ENCODE measurements around the gene NXNL1. TPM values are rescaled to one million over a fixed set of nuclear protein-coding genes. Genes with fewer than 3 reads are reported as not detected.

The NXNL1 gene
- total RNA-seq, 2 experiments from 2014 or later, result not detected

- no peak for TF ChIP-seq CTCF (IDR thresholded peaks at IDR 0.05)
- ChIA-PET POLR2A (no interaction called here), CTCF (interaction anchor here (1.1 to 1.3 kb wide), 3 partner anchors 11 to 405 kb away, joined by 3 to 4 read pairs (median 3); partner anchors contain the start of gene RPL18A)
- intact Hi-C loops (cut with DNase I, micrococcal nuclease), result loop anchor here in 1 of 2 experiments (5.0 kb wide), 1 partner anchor 118 kb away; no protein-coding TSS in a partner anchor
- DNase-seq (peak in 1 of 14 experiments; percentile 30), ATAC-seq (ENCODE audit: poor library complexity) (no peak)
- H3K4me1 ChIP-seq (ENCODE audit: insufficient read depth, low read length), result peaks cover 16% of the 10 kb centered on the region
- Mint-ChIP-seq H3K27me3 (peaks cover 69% of the 10 kb centered on the region), H3K4me3 (no peak overlapping the region), H3K9me3 (no peaks in the 10 kb centered on the region), H3K27ac (no peak overlapping the region), H3K36me3 (ENCODE audit: low read depth) (no peaks in the 10 kb centered on the region), H3K4me1 (ENCODE audit: low read depth) (peaks cover 22% of the 10 kb centered on the region)
- no peak overlapping the region for H3K27ac ChIP-seq (ENCODE audit: low read depth in 1 of 2, low read length in 2 of 2)
- peaks cover 0 to 9% of the 10 kb centered on the region in 2 experiments for H3K9me3 ChIP-seq (ENCODE audit: control insufficient read depth in 1 of 2, insufficient read depth in 1 of 2, low read length in 2 of 2)
- H3K4me3 ChIP-seq (ENCODE audit: low read length), result no peak overlapping the region
- peaks cover 28 to 30% of the 10 kb centered on the region in 2 experiments for H3K27me3 ChIP-seq (ENCODE audit: control insufficient read depth in 1 of 2, insufficient read depth in 2 of 2, low read length in 2 of 2)
- H3K36me3 ChIP-seq (ENCODE audit: insufficient read depth, low read length), result no peaks in the 10 kb centered on the region
Observed at GRCh38 chr19:17454576-17455071, 6.1 kb downstream of the NXNL1 start.

- Histone ChIP-seq H3K4me1 (ENCODE audit: insufficient read depth, low read length) (peaks cover 26% of the 10 kb centered on the region), H3K9me3 (ENCODE audit: control insufficient read depth in 1 of 2, insufficient read depth in 1 of 2, low read length in 2 of 2) (peaks cover 0 to 9% of the 10 kb centered on the region in 2 experiments), H3K27me3 (ENCODE audit: control insufficient read depth in 1 of 2, insufficient read depth in 2 of 2, low read length in 2 of 2) (peaks cover 17 to 23% of the 10 kb centered on the region in 2 experiments), H3K36me3 (ENCODE audit: insufficient read depth, low read length) (no peaks in the 10 kb centered on the region), H3K4me3 (ENCODE audit: low read length) (no peak overlapping the region), H3K27ac (ENCODE audit: low read depth in 1 of 2, low read length in 2 of 2) (no peak overlapping the region)
- ChIA-PET POLR2A (no interaction called here), CTCF (no interaction called here)
- Mint-ChIP-seq H3K36me3 (ENCODE audit: low read depth) (no peaks in the 10 kb centered on the region), H3K9me3 (no peaks in the 10 kb centered on the region), H3K4me1 (ENCODE audit: low read depth) (peaks cover 22% of the 10 kb centered on the region), H3K4me3 (no peak overlapping the region), H3K27ac (no peak overlapping the region), H3K27me3 (peaks cover 62% of the 10 kb centered on the region)
- no peak for ATAC-seq (ENCODE audit: poor library complexity)
- intact Hi-C loops (cut with DNase I, micrococcal nuclease), result loop anchor here in 1 of 2 experiments (5.0 kb wide), 1 partner anchor 120 kb away; no protein-coding TSS in a partner anchor
- no peak for TF ChIP-seq CTCF (IDR thresholded peaks at IDR 0.05)
- no peak for DNase-seq
Observed at GRCh38 chr19:17451820-17452219, 8.9 kb downstream of the NXNL1 start.

- Histone ChIP-seq H3K27ac (ENCODE audit: low read depth in 1 of 2, low read length in 2 of 2) (no peak overlapping the region), H3K27me3 (ENCODE audit: control insufficient read depth in 1 of 2, insufficient read depth in 2 of 2, low read length in 2 of 2) (peaks cover 7 to 14% of the 10 kb centered on the region in 2 experiments), H3K4me3 (ENCODE audit: low read length) (no peak overlapping the region), H3K36me3 (ENCODE audit: insufficient read depth, low read length) (no peaks in the 10 kb centered on the region), H3K4me1 (ENCODE audit: insufficient read depth, low read length) (peaks cover 22% of the 10 kb centered on the region), H3K9me3 (ENCODE audit: control insufficient read depth in 1 of 2, insufficient read depth in 1 of 2, low read length in 2 of 2) (peaks cover 0 to 5% of the 10 kb centered on the region in 2 experiments)
- ChIA-PET POLR2A (no interaction called here), CTCF (interaction anchor here (0.7 kb wide), 1 partner anchor 15 kb away, joined by 4 read pairs; no protein-coding TSS in a partner anchor)
- H3K4me1 Mint-ChIP-seq (ENCODE audit: low read depth), result peaks cover 18% of the 10 kb centered on the region
- intact Hi-C loops (cut with DNase I, micrococcal nuclease), result loop anchor here in 1 of 2 experiments (5.0 kb wide), 1 partner anchor 122 kb away; no protein-coding TSS in a partner anchor
- peaks cover 52% of the 10 kb centered on the region for H3K27me3 Mint-ChIP-seq
- ATAC-seq (ENCODE audit: poor library complexity), result no peak
- DNase-seq, result peak in 3 of 14 experiments; percentile 32 to 38 (median 35)
- no peaks in the 10 kb centered on the region for H3K9me3 Mint-ChIP-seq
- H3K36me3 Mint-ChIP-seq (ENCODE audit: low read depth), result no peaks in the 10 kb centered on the region
- no peak for TF ChIP-seq CTCF (IDR thresholded peaks at IDR 0.05)
- H3K4me3 Mint-ChIP-seq, result peak overlapping the region; percentile 25
- H3K27ac Mint-ChIP-seq, result no peak overlapping the region
Observed at GRCh38 chr19:17450264-17451075, 10.3 kb downstream of the NXNL1 start.
